Measurements from ENCODE around the gene JUN.

DNA sequence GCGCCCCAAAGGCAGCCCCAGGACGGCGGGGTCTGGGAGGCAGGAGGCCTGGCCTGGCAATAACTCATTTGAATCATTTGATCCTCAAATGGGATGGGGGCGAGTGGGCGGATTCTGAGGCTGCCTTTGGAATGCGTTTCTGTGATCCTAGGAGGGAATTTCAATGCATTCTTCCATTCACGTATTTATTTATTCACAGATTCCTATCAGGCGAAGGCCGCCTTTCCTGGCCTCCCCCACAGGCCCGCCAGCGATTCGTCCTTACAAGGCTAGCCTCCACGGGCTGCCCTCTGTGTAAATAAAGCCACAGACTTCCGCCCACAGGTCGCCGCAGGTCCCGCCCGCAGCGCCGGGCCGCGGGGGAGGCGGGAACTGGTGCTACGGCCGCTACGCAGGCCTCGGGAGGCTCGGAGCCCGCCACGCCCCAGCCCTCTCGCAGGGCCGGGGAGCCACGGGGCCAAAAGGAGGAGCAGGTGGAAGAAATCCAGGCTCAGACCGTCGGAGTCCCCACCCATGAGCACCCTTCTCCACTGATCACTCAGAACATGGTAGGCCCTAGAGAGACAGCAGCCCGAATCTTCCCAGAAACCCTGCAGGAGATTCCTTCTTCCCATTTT is 31.3 kb upstream of the JUN start:
- TF ChIP-seq, protein P1, sequence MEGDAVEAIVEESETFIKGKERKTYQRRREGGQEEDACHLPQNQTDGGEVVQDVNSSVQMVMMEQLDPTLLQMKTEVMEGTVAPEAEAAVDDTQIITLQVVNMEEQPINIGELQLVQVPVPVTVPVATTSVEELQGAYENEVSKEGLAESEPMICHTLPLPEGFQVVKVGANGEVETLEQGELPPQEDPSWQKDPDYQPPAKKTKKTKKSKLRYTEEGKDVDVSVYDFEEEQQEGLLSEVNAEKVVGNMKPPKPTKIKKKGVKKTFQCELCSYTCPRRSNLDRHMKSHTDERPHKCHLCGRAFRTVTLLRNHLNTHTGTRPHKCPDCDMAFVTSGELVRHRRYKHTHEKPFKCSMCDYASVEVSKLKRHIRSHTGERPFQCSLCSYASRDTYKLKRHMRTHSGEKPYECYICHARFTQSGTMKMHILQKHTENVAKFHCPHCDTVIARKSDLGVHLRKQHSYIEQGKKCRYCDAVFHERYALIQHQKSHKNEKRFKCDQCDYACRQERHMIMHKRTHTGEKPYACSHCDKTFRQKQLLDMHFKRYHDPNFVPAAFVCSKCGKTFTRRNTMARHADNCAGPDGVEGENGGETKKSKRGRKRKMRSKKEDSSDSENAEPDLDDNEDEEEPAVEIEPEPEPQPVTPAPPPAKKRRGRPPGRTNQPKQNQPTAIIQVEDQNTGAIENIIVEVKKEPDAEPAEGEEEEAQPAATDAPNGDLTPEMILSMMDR (IDR thresholded peaks at IDR 0.05) = no peak
- TF ChIP-seq EZH2phosphoT487 (IDR thresholded peaks at IDR 0.05) = no peak

All from neural progenitor cell (in vitro differentiated cells).